Astrocyte (in vitro differentiated cells and primary cell): ENCODE measurements around the gene NPEPL1. TPM values are rescaled to one million over a fixed set of nuclear protein-coding genes. Genes with fewer than 3 reads are reported as not detected.
"Not testable (repeated sequence)": the region's sequence is repeated elsewhere in the genome, so short reads cannot be mapped to it uniquely, and the experiment has no call there.

Experiments used
- DNase-seq: peaks from one replicate; pipeline ENCODE4 v3.0.0-alpha.2; 2010; ENCODE audit warnings: low read depth
- FAIRE-seq: peaks from 2 replicates; lab custom pipeline; 2011; peaks lifted over from hg19 to GRCh38; lab: Jason Lieb, UNC
- H2AFZ ChIP-seq: 2 replicates; pipeline ENCODE4 v1.6.0; 2012; ENCODE audit warnings: low read depth, low read length, inconsistent platforms
- H3K27ac ChIP-seq: 2 replicates; pipeline ENCODE4 v1.5.1; 2011; ENCODE audit warnings: low read depth, low read length, inconsistent platforms
- H3K27me3 ChIP-seq: 2 replicates; pipeline ENCODE4 v1.6.0; 2011; ENCODE audit warnings: low read length, inconsistent platforms; ENCODE audit not compliant: insufficient read depth
- H3K36me3 ChIP-seq: 2 replicates; pipeline ENCODE4 v1.5.1; 2011; ENCODE audit warnings: low read length, inconsistent platforms; ENCODE audit not compliant: insufficient read depth
- H3K4me1 ChIP-seq: 2 replicates; pipeline ENCODE4 v1.5.1; 2011; ENCODE audit warnings: low read length, inconsistent platforms; ENCODE audit not compliant: insufficient read depth
- H3K4me2 ChIP-seq: 2 replicates; pipeline ENCODE4 v1.6.0; 2012; ENCODE audit warnings: low read length, inconsistent platforms
- H3K4me3 ChIP-seq: 2 replicates; pipeline ENCODE4 v1.5.1; 2011; ENCODE audit warnings: low read depth, mild to moderate bottlenecking, low read length, inconsistent platforms; ENCODE audit not compliant: insufficient read depth
- H3K79me2 ChIP-seq: 2 replicates; pipeline ENCODE4 v1.6.0; 2012; ENCODE audit warnings: mild to moderate bottlenecking, low read length, inconsistent platforms; ENCODE audit not compliant: insufficient read depth
- H3K9ac ChIP-seq: 2 replicates; pipeline ENCODE4 v1.6.0; 2012; ENCODE audit warnings: mild to moderate bottlenecking, low read length, inconsistent platforms
- H3K9me3 ChIP-seq: 2 replicates; pipeline ENCODE4 v1.5.1; 2012; ENCODE audit warnings: low read depth, mild to moderate bottlenecking, low read length, inconsistent platforms; ENCODE audit not compliant: insufficient read depth
- H4K20me1 ChIP-seq: 2 replicates; pipeline ENCODE4 v1.6.0; 2012; ENCODE audit warnings: low read length, inconsistent platforms; ENCODE audit not compliant: insufficient read depth
- H3K27ac Mint-ChIP-seq: one replicate; pipeline ENCODE4 v1.8.0; 2021; ENCODE audit warnings: mild to moderate bottlenecking, mixed read lengths; ENCODE audit not compliant: unreplicated experiment
- H3K27me3 Mint-ChIP-seq: one replicate; pipeline ENCODE4 v1.8.0; 2021; ENCODE audit warnings: low read depth, mixed read lengths; ENCODE audit not compliant: unreplicated experiment
- H3K36me3 Mint-ChIP-seq: one replicate; pipeline ENCODE4 v1.8.0; 2021; ENCODE audit warnings: low read depth, mixed read lengths; ENCODE audit not compliant: unreplicated experiment
- H3K4me1 Mint-ChIP-seq: one replicate; pipeline ENCODE4 v1.8.0; 2021; ENCODE audit warnings: low read depth, mixed read lengths; ENCODE audit not compliant: unreplicated experiment
- H3K4me3 Mint-ChIP-seq: one replicate; pipeline ENCODE4 v1.8.0; 2021; ENCODE audit warnings: mild to moderate bottlenecking, moderate library complexity, mixed read lengths; ENCODE audit not compliant: unreplicated experiment
- H3K9me3 Mint-ChIP-seq: one replicate; pipeline ENCODE4 v1.8.0; 2021; ENCODE audit warnings: mild to moderate bottlenecking, mixed read lengths; ENCODE audit not compliant: unreplicated experiment
- CTCF ChIP-seq: IDR thresholded peaks from 2 replicates; pipeline ENCODE4 v1.5.1; 2011; ENCODE audit warnings: low read depth, mild to moderate bottlenecking, inconsistent platforms, low read length, moderate library complexity; ENCODE audit not compliant: insufficient read depth
- EZH2 ChIP-seq: IDR thresholded peaks from 2 replicates; pipeline ENCODE4 v1.6.1; 2012; ENCODE audit warnings: mild to moderate bottlenecking, low read length, inconsistent platforms; ENCODE audit not compliant: insufficient read depth
- total RNA-seq: library from RNA; stranded (reverse); gene quantifications from 2 replicates; pipeline ENCODE4 v1.2.1, GENCODE V29; 2021

Gene NPEPL1
- total RNA-seq, 1 donor from 2014 or later = 27.1 TPM

GRCh38 chr20:58722877-58723627 lies 30.5 kb downstream of the NPEPL1 start:
- Histone ChIP-seq H3K4me1 (no peaks in the 10 kb centered on the region), H3K36me3 (no peaks in the 10 kb centered on the region), H3K27me3 (peaks cover 17% of the 10 kb centered on the region), H3K79me2 (no peaks in the 10 kb centered on the region), H2AFZ (no peak overlapping the region), H3K4me3 (no peak overlapping the region), H3K4me2 (no peak overlapping the region), H3K9me3 (no peaks in the 10 kb centered on the region), H3K9ac (no peak overlapping the region), H3K27ac (no peak overlapping the region), H4K20me1 (no peaks in the 10 kb centered on the region)
- H3K4me1 Mint-ChIP-seq = no peaks in the 10 kb centered on the region
- peaks cover 8% of the 10 kb centered on the region for H3K9me3 Mint-ChIP-seq
- H3K36me3 Mint-ChIP-seq = peaks cover 3% of the 10 kb centered on the region
- H3K27me3 Mint-ChIP-seq = peaks cover 34% of the 10 kb centered on the region
- H3K27ac Mint-ChIP-seq = no peak overlapping the region
- DNase-seq (no peak), FAIRE-seq (no peak)
- TF ChIP-seq EZH2 (no peak), CTCF (no peak)
- no peak overlapping the region for H3K4me3 Mint-ChIP-seq

- H2AFZ ChIP-seq = no peak overlapping the region
- Mint-ChIP-seq H3K9me3 (peaks cover 8% of the 10 kb centered on the region), H3K36me3 (peaks cover 3% of the 10 kb centered on the region), H3K27me3 (peaks cover 33% of the 10 kb centered on the region), H3K4me1 (no peaks in the 10 kb centered on the region), H3K4me3 (no peak overlapping the region), H3K27ac (peak overlapping the region; percentile 6)
- no peak for DNase-seq
- no peaks in the 10 kb centered on the region for H3K36me3 ChIP-seq
- no peak for FAIRE-seq
- no peak overlapping the region for H3K4me3 ChIP-seq
- H3K4me1 ChIP-seq = no peaks in the 10 kb centered on the region
- no peaks in the 10 kb centered on the region for H4K20me1 ChIP-seq
- no peaks in the 10 kb centered on the region for H3K9me3 ChIP-seq
- no peaks in the 10 kb centered on the region for H3K79me2 ChIP-seq
- H3K27me3 ChIP-seq = peaks cover 17% of the 10 kb centered on the region
- no peak overlapping the region for H3K4me2 ChIP-seq
- no peak overlapping the region for H3K9ac ChIP-seq
- no peak for TF ChIP-seq EZH2
- no peak for TF ChIP-seq CTCF
- H3K27ac ChIP-seq = no peak overlapping the region
Measured at GRCh38 chr20:58723628-58723984, 31.0 kb downstream of the NPEPL1 start.

- H3K27me3 ChIP-seq, H3K4me3 Mint-ChIP-seq, H3K79me2 ChIP-seq, H3K36me3 Mint-ChIP-seq, H3K4me1 Mint-ChIP-seq, H3K4me2 ChIP-seq, H3K9me3 ChIP-seq, H3K9me3 Mint-ChIP-seq, H3K4me1 ChIP-seq, H3K9ac ChIP-seq, H3K27ac ChIP-seq, H4K20me1 ChIP-seq, H3K4me3 ChIP-seq, FAIRE-seq, H2AFZ ChIP-seq, H3K36me3 ChIP-seq, DNase-seq, H3K27ac Mint-ChIP-seq: not testable (repeated sequence)
- peaks cover 20% of the 10 kb centered on the region for H3K27me3 Mint-ChIP-seq
Measured at GRCh38 chr20:58726156-58726555, 33.6 kb downstream of the NPEPL1 start.
